DND-41 (cell line): ENCODE measurements around the gene PTPRN2.

Experiments
- ATAC-seq: fragments of 200-7000 bp; cut with Tn5 transposase; 3 replicates; pipeline ENCODE4 v1.9.1; 2021; ENCODE audit warnings: low read depth; ENCODE audit not compliant: insufficient read depth
- DNase-seq: peaks from one replicate; pipeline ENCODE4 v3.0.0-alpha.2; 2020
- H2AFZ ChIP-seq: 2 replicates; pipeline ENCODE4 v1.6.0; 2012; ENCODE audit warnings: low read depth, low read length
- H3K27ac ChIP-seq: 2 replicates; pipeline ENCODE4 v1.5.1; 2012; ENCODE audit warnings: low read length, inconsistent platforms
- H3K27me3 ChIP-seq: fragments of 200-600 bp; sonication (generic); 2 replicates; pipeline ENCODE4 v1.6.0; 2012; ENCODE audit warnings: low read length, mild to moderate bottlenecking, inconsistent platforms; ENCODE audit not compliant: insufficient read depth, poor library complexity
- H3K36me3 ChIP-seq: 2 replicates; pipeline ENCODE4 v1.5.1; 2012; ENCODE audit warnings: low read length, inconsistent platforms; ENCODE audit not compliant: insufficient read depth
- H3K4me1 ChIP-seq: 2 replicates; pipeline ENCODE4 v1.5.1; 2012; ENCODE audit warnings: mild to moderate bottlenecking, low read length; ENCODE audit not compliant: insufficient read depth
- H3K4me2 ChIP-seq: 2 replicates; pipeline ENCODE4 v1.6.0; 2012; ENCODE audit warnings: mild to moderate bottlenecking, moderate library complexity, low read length, inconsistent platforms; ENCODE audit not compliant: insufficient read depth
- H3K4me3 ChIP-seq, 2 experiments: fragments of 200-600 bp in 1 of 2; shearing (Covaris generic) in 1 of 2; 2 replicates each; pipeline ENCODE4 v1.5.1; 2012 to 2016; ENCODE audit warnings: inconsistent platforms in 2 of 2, low read length in 2 of 2, mild to moderate bottlenecking in 2 of 2, low read depth in 1 of 2, moderate library complexity in 1 of 2
- H3K79me2 ChIP-seq: 2 replicates; pipeline ENCODE4 v1.6.0; 2012; ENCODE audit warnings: low read length, inconsistent platforms; ENCODE audit not compliant: insufficient read depth
- H3K9ac ChIP-seq: 2 replicates; pipeline ENCODE4 v1.6.0; 2012; ENCODE audit warnings: low read depth, mild to moderate bottlenecking, inconsistent platforms, low read length, moderate library complexity
- H3K9me3 ChIP-seq: 2 replicates; pipeline ENCODE4 v1.5.1; 2012; ENCODE audit warnings: low read length, moderate library complexity, mild to moderate bottlenecking, inconsistent platforms; ENCODE audit not compliant: insufficient read depth, severe bottlenecking
- H4K20me1 ChIP-seq: 2 replicates; pipeline ENCODE4 v1.6.0; 2012; ENCODE audit warnings: low read length; ENCODE audit not compliant: insufficient read depth
- EZH2 ChIP-seq: IDR thresholded peaks from 3 replicates; pipeline ENCODE4 v1.6.1; 2012; ENCODE audit warnings: borderline replicate concordance, low read depth, mild to moderate bottlenecking, moderate library complexity, low read length, inconsistent platforms; ENCODE audit not compliant: severe bottlenecking
- TF ChIP-seq, protein P1 (sequence below): IDR thresholded peaks from 2 replicates; pipeline ENCODE4 v1.5.1; 2012; ENCODE audit warnings: borderline replicate concordance, low read length, moderate library complexity, mild to moderate bottlenecking; ENCODE audit not compliant: poor library complexity, severe bottlenecking; ENCODE audit errors: extremely low read depth

Gene PTPRN2

DNA sequence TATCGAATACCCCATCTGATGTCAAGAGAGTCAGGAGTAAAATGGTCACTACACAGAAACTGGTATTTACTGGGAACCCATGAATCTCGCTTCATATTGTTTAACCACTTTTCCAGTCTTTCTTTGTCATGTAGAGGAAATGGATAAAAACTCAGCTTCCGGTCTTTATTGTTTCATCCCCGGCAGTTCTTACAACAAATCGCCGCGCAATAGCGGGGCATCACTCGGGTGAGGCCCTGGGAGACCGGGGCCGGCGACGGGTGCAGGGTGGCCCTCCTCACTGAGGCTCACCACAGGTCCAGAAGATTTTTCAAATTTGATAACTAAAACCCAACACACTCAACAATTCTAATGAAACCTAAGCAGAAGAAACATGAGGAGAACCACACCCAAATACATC is 35.6 kb upstream of the PTPRN2 start:
- H3K27ac ChIP-seq: no peak overlapping the region
- no peak overlapping the region for H3K9ac ChIP-seq
- H3K79me2 ChIP-seq: no peaks in the 10 kb centered on the region
- no peak for DNase-seq
- no peak for ATAC-seq
- no peak overlapping the region for H2AFZ ChIP-seq
- no peaks in the 10 kb centered on the region for H3K9me3 ChIP-seq
- H3K4me3 ChIP-seq: no peak overlapping the region
- H3K27me3 ChIP-seq: no peaks in the 10 kb centered on the region
- TF ChIP-seq, protein P1, sequence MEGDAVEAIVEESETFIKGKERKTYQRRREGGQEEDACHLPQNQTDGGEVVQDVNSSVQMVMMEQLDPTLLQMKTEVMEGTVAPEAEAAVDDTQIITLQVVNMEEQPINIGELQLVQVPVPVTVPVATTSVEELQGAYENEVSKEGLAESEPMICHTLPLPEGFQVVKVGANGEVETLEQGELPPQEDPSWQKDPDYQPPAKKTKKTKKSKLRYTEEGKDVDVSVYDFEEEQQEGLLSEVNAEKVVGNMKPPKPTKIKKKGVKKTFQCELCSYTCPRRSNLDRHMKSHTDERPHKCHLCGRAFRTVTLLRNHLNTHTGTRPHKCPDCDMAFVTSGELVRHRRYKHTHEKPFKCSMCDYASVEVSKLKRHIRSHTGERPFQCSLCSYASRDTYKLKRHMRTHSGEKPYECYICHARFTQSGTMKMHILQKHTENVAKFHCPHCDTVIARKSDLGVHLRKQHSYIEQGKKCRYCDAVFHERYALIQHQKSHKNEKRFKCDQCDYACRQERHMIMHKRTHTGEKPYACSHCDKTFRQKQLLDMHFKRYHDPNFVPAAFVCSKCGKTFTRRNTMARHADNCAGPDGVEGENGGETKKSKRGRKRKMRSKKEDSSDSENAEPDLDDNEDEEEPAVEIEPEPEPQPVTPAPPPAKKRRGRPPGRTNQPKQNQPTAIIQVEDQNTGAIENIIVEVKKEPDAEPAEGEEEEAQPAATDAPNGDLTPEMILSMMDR: no peak
- no peak for TF ChIP-seq EZH2
- no peaks in the 10 kb centered on the region for H4K20me1 ChIP-seq
- no peaks in the 10 kb centered on the region for H3K4me1 ChIP-seq
- H3K36me3 ChIP-seq: peaks cover 47% of the 10 kb centered on the region
- no peak overlapping the region for H3K4me2 ChIP-seq

DNA sequence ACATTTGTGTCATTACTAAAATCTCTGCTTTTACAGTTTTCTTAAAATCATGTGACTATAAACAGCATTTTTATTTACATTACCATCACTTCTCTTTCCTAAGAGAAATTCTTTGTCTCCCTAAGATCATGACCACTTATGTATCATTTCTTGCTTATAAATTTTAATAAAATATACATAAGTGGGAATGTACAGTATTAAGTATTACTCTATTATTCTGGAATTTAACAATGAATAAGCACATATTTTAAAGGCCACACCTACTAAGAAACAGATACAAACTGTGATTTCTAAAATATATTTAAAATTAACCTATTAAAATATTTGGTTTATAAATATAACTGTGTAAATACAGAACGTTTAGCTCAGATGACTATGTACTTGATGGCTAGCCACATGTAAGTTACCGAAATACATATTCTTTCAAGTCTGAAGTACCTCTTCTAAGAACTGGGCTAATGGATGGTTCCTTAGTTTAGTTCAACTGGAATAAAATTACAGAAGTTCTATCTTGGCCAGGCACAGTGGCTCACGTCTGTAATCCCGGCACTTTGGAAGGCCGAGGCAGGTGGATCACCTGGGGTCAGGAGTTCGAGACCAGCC is 33.3 kb upstream of the PTPRN2 start:
- Histone ChIP-seq H2AFZ (no peak overlapping the region), H3K4me2 (no peak overlapping the region), H3K79me2 (no peaks in the 10 kb centered on the region), H3K9ac (no peak overlapping the region), H3K27me3 (no peaks in the 10 kb centered on the region), H3K4me1 (no peaks in the 10 kb centered on the region), H3K36me3 (peaks cover 41% of the 10 kb centered on the region), H3K27ac (no peak overlapping the region), H3K9me3 (no peaks in the 10 kb centered on the region), H4K20me1 (no peaks in the 10 kb centered on the region), H3K4me3 (no peak overlapping the region)
- no peak for DNase-seq
- TF ChIP-seq, protein P1: no peak
- TF ChIP-seq EZH2: no peak
- no peak for ATAC-seq

DNA sequence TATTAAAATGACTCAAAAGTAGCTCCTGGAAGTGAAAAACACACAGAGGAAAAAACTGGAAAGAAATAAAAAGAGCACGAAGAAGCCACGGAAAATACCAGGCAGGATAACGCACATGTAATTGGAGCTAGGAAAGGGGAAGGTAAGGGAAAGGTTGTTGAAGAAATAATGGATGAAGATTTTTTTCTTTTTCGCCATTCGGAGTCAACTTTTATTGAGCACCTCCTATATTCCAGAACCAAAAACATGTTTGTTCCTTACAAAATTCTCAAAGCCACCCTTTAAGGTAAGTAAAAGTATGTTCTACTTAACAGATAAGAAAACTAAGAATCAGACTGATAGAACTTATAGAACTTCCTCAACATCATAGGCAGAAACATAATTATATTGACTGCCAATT is 32.8 kb upstream of the PTPRN2 start:
- no peak for DNase-seq
- ATAC-seq: no peak
- Histone ChIP-seq H3K27me3 (no peaks in the 10 kb centered on the region), H3K4me2 (no peak overlapping the region), H3K9me3 (no peaks in the 10 kb centered on the region), H3K27ac (no peak overlapping the region), H3K36me3 (peaks cover 42% of the 10 kb centered on the region), H3K4me1 (no peaks in the 10 kb centered on the region), H4K20me1 (no peaks in the 10 kb centered on the region), H3K4me3 (no peak overlapping the region), H2AFZ (no peak overlapping the region), H3K79me2 (no peaks in the 10 kb centered on the region), H3K9ac (no peak overlapping the region)
- TF ChIP-seq, protein P1: no peak
- TF ChIP-seq EZH2: no peak

DNA sequence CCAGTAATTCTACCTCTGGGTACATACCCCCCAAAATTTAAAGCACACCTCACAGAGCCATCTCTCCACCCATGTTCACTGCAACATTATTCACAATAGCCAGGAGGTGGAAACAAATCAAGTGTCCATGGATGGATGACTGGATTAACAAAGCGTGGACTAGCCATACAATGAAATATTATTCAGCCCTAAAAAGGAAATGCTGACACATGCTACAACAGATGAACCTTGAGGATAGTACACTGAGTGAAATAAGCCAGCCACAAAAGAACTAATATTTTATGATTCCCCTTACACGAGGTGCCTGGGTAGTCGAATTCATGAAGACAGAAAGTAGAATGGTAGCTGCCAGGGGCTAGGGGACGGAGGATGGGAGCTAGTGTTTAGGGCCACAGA is 31.1 kb upstream of the PTPRN2 start:
- Histone ChIP-seq H3K27ac (no peak overlapping the region), H3K36me3 (peaks cover 39% of the 10 kb centered on the region), H3K4me3 (no peak overlapping the region), H3K79me2 (no peaks in the 10 kb centered on the region), H3K27me3 (no peaks in the 10 kb centered on the region), H4K20me1 (no peaks in the 10 kb centered on the region), H3K4me2 (no peak overlapping the region), H3K9ac (no peak overlapping the region), H2AFZ (no peak overlapping the region), H3K9me3 (no peaks in the 10 kb centered on the region), H3K4me1 (no peaks in the 10 kb centered on the region)
- TF ChIP-seq, protein P1: no peak
- TF ChIP-seq EZH2: no peak
- ATAC-seq (no peak), DNase-seq (no peak)
